ENCODE data around the gene PAIP1.

PAIP1 gene

DNA sequence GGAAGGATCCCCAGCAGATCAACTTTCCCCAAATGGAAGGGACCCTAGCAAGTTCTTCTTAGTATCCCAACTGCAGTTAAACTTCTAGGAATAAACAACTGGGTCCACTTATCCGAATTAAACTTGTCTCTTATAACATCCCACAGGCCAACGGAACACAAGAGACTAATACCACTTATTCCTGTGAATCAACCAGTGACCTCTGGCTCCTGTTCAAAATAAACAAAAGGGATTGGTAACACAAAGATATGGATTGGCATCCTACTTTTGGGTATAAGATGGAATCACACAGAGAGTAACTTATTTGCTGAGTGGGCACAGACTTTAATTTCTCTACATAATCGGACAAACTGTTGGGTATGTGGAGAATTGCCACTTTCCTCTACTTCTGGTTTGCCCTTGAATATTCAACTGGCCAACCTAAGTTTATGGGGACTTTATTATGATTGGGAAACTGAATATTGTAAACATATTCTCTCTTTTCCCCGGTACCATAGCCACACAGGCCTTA lies 12.4 kb upstream of the PAIP1 start:
- H3K4me3 ChIP-seq (ENCODE audit: low read depth in 1 of 2, low read length in 1 of 2), result no peak overlapping the region

DNA sequence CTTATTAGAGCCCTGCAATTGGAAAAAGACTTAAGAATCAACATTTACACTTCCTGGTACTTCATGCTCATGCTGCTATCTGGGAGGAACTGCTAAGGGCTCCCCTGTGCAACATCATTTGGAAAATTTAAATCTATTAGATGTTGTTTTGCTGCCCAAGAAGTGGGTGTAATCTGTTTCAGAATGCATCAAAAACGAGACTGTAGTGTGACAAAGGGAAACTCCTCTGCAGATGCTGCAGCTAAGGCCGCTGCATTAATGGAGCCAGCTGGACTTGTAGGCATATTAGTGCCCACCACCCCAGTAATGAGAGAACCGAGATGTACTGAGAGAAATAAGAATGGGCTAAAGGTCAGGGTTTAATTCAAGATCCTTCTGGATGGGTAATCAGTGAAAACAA lies 11.1 kb upstream of the PAIP1 start:
- TF ChIP-seq, protein P1, sequence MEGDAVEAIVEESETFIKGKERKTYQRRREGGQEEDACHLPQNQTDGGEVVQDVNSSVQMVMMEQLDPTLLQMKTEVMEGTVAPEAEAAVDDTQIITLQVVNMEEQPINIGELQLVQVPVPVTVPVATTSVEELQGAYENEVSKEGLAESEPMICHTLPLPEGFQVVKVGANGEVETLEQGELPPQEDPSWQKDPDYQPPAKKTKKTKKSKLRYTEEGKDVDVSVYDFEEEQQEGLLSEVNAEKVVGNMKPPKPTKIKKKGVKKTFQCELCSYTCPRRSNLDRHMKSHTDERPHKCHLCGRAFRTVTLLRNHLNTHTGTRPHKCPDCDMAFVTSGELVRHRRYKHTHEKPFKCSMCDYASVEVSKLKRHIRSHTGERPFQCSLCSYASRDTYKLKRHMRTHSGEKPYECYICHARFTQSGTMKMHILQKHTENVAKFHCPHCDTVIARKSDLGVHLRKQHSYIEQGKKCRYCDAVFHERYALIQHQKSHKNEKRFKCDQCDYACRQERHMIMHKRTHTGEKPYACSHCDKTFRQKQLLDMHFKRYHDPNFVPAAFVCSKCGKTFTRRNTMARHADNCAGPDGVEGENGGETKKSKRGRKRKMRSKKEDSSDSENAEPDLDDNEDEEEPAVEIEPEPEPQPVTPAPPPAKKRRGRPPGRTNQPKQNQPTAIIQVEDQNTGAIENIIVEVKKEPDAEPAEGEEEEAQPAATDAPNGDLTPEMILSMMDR (IDR thresholded peaks at IDR 0.05), result no peak
- Histone ChIP-seq H3K4me1 (ENCODE audit: control insufficient read depth in 1 of 2, insufficient read depth in 1 of 2, low read depth in 1 of 2, low read length in 1 of 2) (no peaks in the 10 kb centered on the region), H3K27ac (no peak overlapping the region), H3K27me3 (no peaks in the 10 kb centered on the region), H3K9me3 (no peaks in the 10 kb centered on the region), H3K36me3 (no peaks in the 10 kb centered on the region), H3K4me3 (ENCODE audit: low read depth in 1 of 2, low read length in 1 of 2) (no peak overlapping the region)

More for the DNA sequence above, 12.4 kb upstream of the PAIP1 start:
- no peaks in the 10 kb centered on the region for H3K36me3 ChIP-seq
- H3K27me3 ChIP-seq, result no peaks in the 10 kb centered on the region
- TF ChIP-seq, protein P1 (IDR thresholded peaks at IDR 0.05), result no peak
- H3K4me1 ChIP-seq (ENCODE audit: control insufficient read depth in 1 of 2, insufficient read depth in 1 of 2, low read depth in 1 of 2, low read length in 1 of 2), result no peaks in the 10 kb centered on the region
- no peaks in the 10 kb centered on the region for H3K9me3 ChIP-seq
- H3K27ac ChIP-seq, result no peak overlapping the region

- Histone ChIP-seq H3K9me3 (no peaks in the 10 kb centered on the region), H3K36me3 (no peaks in the 10 kb centered on the region), H3K4me1 (ENCODE audit: control insufficient read depth in 1 of 2, insufficient read depth in 1 of 2, low read depth in 1 of 2, low read length in 1 of 2) (no peaks in the 10 kb centered on the region), H3K27me3 (peaks cover 13% of the 10 kb centered on the region), H3K27ac (no peak overlapping the region), H3K4me3 (ENCODE audit: low read depth in 1 of 2, low read length in 1 of 2) (no peak overlapping the region)
- TF ChIP-seq, protein P1 (IDR thresholded peaks at IDR 0.05), result no peak
Observed at GRCh38 chr5:43565043-43565442, 8.2 kb upstream of the PAIP1 start.

DNA sequence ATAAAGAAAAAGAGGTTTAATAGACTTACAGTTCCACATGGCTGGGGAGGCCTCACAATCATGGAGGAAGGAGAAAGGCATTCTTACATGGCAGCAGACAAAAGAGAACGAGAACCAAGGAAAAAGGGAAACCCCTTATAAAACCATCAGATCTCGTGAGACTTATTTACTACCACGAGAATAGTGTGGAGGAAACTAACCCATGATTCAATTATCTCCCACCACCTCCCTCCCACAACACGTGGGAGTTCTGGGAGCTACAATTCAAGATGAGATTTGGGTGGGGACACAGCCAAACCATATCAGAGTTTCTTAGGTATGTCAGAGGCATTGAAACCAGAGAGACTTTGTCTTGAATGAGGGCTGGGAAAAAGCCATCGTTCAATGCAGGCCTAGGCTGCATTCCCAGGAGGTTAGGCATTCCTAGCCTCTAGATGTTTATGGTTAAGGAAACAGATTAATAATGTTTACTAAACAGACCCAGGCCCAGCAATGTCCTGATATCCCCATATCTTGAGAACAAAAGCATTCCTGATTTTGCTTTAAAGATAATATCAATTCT lies 7.5 kb upstream of the PAIP1 start:
- Histone ChIP-seq H3K27me3 (peaks cover 15% of the 10 kb centered on the region), H3K4me1 (ENCODE audit: control insufficient read depth in 1 of 2, insufficient read depth in 1 of 2, low read depth in 1 of 2, low read length in 1 of 2) (no peaks in the 10 kb centered on the region), H3K9me3 (no peaks in the 10 kb centered on the region), H3K36me3 (no peaks in the 10 kb centered on the region), H3K4me3 (ENCODE audit: low read depth in 1 of 2, low read length in 1 of 2) (no peak overlapping the region), H3K27ac (no peak overlapping the region)
- TF ChIP-seq, protein P1 (IDR thresholded peaks at IDR 0.05), result no peak

- TF ChIP-seq, protein P1 (IDR thresholded peaks at IDR 0.05), result no peak
- no peak overlapping the region for H3K4me3 ChIP-seq (ENCODE audit: low read depth in 1 of 2, low read length in 1 of 2)
- H3K4me1 ChIP-seq (ENCODE audit: control insufficient read depth in 1 of 2, insufficient read depth in 1 of 2, low read depth in 1 of 2, low read length in 1 of 2), result no peaks in the 10 kb centered on the region
- no peaks in the 10 kb centered on the region for H3K9me3 ChIP-seq
- no peaks in the 10 kb centered on the region for H3K36me3 ChIP-seq
- H3K27ac ChIP-seq, result no peak overlapping the region
- peaks cover 15% of the 10 kb centered on the region for H3K27me3 ChIP-seq
Observed at GRCh38 chr5:43563321-43563720, 6.4 kb upstream of the PAIP1 start.

Measured in neutrophil (primary cell).